ENCODE data around the gene ASCC1.
"Not testable (repeated sequence)": the region's sequence is repeated elsewhere in the genome, so short reads cannot be mapped to it uniquely, and the experiment has no call there.

The ASCC1 gene, protein sequence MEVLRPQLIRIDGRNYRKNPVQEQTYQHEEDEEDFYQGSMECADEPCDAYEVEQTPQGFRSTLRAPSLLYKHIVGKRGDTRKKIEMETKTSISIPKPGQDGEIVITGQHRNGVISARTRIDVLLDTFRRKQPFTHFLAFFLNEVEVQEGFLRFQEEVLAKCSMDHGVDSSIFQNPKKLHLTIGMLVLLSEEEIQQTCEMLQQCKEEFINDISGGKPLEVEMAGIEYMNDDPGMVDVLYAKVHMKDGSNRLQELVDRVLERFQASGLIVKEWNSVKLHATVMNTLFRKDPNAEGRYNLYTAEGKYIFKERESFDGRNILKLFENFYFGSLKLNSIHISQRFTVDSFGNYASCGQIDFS

DNA sequence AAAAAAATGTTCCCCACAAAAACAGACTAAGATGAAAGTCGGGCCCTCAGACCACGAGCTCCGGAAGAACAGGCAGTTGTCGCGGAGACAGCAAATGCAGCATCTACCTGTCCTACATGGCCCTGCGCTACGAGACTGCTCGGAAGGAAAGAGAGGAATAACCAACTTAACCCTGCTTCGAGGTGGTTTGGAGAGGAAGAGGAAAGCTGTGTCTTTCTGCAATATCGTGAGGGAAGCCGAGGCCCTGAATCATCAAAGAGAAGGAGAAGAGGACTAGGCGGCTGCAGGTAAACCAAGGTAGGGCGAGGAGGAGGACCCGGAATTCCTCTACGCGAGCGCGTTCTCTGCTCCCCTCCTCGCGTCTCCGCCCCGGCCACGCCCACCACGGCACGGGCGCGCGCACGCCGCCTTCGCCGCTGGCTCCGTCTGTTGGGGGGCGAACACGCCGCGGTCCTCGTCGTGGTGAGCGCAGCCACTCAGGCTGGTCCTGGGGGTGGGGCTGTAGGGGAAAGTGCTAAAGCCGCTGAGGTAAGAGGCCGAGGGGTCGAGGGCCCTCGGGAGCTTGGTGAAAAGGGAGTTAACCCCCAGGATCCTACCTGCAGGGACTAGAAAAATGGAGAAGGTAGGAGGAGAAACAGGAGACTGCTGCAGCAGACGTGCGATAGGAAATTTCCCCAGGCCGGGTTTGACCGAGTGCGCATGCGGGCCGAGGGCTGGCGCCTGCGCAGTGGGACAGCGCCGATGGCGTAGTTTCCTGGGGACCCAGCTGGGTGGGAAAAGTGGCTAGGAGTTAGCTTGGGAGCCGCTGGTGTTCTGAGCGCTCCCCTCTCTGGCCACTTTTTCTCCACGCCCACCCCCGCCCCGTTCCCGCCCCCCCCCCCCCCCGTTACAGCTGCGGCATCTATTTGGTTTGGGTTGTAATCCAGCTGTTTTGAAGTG is at the start of gene ASCC1, which contains the start of gene ANAPC16:
TSS of gene ASCC1 (minus strand) at position 666 of the 939 bp plus-strand sequence. CDS start 2,978 bp downstream, outside the sequence.
TSS of gene ANAPC16 (plus strand) at position 402 of the 939 bp plus-strand sequence. CDS start 7,903 bp downstream, outside the sequence.
- DNase-seq = peak; percentile 94

DNA sequence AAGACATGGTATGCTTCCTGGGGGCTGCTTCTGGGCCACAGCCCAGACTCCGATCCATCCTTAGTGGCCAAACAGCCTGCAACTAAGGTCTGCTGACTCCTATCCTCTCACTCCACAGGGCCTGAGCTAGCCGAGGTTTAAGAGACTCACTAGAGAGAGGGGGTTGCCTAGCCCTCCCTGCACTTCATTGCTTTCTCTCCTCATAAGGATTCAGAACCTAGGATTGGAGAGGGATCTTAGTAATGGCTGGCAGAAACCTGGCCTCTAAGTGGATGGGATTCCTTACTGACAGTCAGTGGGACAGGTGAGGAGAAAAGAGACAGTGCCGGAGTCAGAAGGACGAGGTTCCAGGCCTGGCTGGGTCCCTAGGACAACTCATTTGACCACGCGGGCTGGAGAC is 49.4 kb upstream of the ASCC1 start:
- DNase-seq = no peak

DNA sequence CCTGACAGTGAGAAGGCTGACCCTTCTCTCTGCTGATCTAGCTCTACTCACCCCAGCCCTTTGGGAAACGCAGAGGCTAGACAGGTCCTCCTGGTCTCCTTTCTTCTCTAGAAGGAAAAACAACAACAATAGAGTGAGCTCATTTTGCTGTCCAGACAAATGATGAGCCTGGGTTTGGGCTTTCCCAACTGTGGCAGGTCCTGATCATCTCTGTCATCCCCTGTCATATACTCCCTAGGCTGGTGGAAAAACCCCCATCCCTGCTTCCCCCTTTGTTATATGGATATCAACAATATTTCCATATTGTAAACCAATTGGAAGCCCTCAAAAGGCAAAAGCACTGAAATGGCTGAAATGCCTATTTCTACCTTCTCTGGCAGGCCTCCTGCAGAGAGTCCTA is 48.5 kb upstream of the ASCC1 start:
- DNase-seq = no peak

DNA sequence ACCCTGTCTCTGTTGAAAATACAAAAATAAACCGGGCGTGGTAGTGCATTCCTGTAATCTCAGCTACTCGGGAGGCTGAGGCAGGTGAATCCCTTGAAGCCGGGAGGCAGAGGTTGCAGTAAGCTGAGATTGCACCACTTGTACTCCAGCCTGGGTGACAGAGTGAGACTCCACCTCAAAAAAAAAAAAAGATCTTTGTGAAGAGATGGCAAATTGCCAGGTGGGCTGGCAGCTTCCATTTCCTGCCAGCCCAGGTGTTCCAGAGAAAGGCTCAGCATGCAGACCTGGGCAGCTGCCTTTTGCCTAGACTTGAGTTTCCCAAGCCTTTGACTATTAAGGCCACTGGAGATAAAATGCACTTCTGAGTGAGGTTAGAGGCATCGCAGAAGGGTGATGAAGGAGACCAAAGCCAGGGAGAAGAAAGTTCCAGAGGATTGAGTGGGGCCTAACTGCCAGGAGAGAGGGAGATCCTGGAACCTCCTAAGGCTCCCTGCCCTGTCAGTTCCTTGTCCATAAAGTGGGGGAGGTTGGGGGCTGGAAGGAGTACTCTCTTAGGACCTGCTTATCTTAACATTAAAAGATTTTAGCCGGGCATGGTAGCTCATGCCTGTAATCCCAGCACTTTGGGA is 47.7 kb upstream of the ASCC1 start:
- DNase-seq = peak; percentile 72

DNA sequence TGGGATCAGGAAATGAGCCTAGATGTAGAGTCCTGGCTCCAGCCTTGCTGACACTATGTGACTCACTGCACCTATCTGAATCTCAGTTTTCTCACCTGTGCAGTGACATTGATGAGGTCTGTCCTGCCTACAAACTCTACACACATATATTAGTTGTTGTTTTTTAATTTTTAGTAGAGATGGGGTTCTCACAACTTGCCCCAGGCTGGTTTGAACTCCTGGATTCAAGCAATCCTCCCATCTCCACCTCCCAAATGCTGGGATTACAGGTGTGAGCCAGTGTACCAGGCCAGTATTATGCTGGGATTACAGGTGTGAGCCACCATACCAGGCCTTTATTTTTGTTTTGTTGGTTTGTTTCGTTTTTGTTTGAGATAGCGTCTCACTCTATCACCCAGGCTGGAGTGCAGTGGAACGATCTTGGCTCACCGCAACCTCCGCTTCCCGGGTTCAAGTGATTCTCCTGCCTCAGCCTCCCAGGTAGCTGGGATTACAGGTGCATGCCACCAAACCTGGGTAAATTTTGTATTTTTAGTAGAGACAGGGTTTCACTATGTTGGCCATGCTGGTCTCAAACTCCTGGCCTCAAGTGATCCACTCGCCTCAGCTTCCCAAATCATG is 45.8 kb upstream of the ASCC1 start:
- DNase-seq = peak; percentile 52

DNA sequence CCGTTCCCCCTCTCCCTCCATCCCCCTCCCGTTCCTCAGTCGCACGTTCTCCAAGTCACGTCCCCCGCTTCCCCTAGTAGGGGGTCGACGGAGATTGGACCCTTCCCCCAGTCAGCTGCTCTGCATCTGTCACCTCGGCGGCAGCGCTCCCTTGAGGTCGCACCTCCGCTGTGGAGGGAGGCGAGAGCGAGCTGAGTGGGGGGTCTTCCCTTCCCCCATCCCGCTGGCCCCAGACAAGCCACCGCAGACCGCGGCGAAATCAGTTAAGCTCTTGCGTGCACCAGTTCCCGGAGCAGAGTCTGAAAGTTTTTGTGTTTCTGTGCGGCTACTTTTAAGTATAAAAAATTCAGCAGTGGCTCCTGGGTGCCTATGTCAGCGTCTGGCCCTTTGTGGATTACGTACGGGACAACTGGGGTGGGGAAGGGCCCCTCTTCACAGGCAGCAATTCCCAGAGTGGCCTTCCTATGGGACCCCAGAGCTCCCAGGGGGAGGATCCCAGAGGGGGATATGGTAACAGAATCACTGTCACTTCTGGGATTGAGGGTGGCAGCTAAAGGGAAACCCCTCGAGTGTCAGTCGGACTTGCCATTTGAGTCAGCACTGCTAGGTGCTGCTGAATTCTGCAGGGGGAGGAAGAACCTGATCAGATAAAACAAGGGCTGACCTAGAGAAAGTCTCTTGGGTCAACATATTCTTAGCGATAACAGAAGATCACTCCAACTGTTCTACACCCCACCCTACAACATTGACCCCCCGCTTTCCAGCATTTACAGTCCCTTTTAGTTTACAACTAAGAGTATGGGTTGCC is 45.1 kb upstream of the ASCC1 start:
- peak; percentile 48 for DNase-seq

DNA sequence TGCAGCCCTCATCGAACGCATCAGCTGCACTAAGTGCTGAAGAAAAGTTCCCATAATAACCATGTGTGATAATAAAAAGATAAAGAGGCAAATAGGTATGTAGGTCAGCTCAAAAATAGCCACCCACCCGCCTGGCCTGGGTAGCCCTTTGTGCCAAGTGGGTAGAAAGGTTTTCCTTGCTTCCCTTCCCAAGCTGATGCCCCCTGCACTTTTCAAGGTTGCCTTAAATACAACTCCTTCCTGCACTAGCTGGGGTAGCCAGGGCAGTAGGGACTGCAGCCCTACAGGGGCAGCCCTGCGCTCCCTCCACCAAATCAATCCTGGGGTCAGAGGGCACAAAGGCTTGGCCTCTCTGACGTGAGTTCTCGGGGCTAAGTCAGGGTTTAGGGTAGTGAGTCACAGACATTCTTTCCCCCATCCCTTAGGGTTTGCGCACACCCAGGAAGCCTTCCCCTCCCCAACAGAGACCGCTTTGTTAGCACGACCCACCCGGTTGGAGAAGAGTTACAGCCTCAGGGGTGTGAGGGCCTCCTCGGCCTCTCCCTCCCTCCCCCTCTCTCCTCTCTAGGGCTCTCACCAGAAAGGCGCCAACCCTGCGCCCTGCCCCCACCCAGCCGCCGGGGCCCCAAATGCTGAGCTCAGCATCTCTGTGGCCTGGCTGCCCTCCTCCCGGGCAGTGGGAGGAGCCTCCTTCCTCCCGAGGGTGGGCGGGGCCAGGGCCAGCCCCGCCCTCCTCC is 44.3 kb upstream of the ASCC1 start:
- peak; percentile 82 for DNase-seq

DNA sequence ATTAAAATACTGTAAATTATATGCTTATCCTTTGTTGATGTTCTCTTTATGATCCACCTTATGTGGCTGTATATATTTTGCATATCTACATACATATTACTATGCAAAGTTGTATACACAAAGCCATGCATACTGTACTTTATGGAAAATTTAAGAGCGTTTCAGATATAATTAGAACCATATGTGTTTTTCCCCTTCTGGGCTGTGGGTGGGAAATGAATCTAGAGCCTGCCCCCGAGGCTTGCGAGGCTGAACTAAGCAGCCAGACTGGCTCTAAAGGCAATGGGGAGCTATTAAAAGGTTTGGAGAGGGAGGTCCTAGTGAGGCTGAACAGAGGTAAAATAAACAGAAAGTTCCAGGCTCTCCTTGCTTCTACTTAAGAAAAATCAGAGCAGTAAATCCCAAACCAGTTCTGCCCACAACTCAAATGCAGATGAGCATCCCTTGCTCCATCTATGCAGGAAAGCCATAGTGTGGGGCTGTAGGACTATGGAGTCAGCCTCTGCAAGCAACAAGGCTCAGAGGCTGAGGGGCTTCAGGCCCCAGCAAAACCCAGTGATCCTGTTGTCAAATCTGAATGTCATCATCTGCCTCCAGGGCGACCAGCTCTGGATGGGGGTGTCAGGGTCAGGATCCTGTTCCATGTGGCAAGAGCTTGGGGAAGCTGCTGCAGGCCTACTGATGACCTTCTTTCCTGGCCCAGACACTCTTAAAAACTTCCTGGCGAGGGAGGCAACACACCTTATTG is 43.6 kb upstream of the ASCC1 start:
- peak; percentile 25 for DNase-seq

DNA sequence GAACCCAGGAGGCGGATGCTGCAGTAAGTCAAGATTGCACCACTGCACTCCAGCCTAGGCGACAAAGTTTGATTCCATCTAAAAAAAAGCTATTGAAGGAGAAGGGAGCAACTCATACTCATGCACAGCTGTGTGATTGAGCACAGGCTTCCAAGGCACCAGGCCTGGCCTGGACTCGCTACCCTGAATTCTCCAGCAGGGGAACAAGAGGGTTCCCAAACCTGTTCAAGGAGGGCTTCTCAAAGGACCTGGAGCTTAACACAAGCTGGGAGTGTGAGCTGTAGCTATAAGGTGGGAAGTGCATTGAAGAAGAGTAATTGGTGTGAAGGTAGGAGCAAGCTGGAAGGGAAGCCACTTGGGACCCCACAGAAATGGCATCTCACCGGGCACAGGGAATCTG is 42.5 kb upstream of the ASCC1 start:
- no peak for DNase-seq

DNA sequence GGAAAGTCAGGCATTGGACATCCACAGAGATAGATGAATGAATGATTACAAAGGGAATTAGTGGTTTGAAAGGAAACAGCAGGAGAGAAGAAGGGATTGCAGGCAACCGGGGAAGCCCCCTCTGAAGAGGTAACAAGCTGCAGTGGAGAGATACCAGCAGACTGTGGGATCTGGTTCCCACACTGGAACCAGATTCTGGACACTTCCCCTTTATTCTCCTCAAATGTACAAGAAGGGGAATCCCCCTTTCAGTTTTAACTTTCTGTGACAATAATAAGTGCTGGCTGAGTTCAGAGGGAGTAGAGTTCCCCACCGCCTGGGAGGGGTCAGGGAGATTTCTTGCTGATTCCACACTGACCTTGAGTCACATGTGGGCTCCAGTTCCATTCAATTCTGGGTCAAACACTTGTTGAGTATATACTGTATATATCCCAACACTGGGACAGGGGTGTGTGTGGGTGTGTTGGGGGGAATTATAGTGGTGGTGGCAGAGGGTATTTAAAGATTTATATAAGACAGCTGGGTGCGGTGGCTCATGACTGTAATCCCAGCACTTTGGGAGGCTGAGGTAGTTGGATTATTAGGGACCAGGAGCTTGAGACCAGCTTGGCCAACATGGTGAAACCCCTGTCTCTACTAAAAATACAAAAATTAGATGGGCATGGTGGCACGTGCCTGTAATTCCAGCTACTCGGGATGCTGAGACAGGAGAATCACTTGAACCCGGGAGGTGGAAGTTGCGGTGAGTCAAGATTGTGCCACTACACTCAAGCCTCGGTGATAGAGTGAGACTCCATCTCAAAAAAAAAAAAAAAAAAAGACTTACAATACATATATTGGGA is 41.2 kb upstream of the ASCC1 start:
- DNase-seq = no peak

DNA sequence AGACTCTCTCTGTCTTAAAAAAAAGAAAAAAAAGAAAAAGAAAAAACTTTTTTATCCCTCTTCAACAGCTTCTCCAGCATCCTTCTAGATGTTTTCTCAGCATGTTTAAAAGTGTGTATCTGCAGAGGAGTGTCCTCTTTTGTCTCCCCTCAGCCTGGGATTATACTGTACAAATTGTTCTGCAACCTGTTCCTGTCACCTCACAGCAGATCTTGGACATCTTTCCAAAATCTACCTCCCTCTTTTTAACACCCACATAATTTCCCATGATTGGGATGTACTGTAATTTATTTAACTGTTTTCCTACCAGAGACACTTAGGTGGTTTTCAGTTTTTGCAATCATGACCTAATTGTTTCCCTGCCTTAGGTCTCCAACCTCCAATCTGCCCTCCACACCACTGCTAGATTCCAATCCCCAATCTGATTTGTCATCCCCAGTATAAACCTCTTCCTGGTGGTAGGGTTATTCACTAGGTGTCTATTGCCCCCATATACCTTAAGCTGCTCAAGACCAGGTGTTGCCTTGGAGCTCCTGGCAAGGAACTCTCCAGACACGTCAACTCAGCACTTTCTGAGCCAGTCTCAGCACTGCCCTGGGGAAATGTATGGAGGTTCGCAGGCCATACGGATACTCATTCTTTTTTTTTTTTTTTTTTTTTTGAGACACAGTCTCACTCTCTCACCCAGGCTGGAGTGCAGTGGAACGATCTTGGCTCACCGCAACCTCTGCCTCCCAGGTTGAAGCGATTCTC is 40.1 kb upstream of the ASCC1 start:
- no peak for DNase-seq

DNA sequence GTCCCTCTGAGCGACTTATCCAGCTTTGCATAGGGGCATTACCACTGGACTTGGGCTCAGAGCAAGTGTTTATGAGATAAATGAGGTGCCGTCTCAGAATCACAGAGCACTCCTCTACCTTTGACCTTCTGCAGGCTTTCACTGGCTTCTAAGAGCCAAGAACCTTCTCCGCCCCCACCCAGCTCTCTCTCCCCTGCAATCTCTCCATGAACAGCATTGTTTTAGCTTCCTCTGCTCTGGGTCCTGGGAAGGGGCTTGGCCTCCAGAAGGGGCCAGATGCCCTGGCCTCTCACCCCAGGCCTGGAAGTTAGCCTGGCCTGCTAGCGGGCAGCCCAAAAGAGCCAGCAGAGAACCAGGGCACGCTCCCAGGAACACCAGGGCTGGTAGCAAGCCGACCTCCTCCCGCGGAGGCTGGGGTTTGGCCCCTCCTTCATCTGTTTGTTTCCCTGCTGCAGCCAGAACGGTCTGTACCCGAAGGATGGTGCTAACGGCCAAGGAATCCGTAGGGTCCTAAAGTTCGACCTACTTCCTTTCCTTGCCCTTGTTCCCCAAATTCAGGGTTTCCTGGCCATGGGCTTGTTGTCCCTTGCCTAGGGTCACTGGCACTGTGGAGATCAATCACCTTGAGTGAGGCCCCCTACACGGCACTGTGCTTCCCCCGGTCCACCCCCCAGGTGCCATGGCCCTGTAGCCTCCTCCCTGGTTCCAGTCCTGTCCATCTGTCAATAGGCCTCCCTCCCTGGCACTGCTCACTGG is 38.9 kb upstream of the ASCC1 start:
- peak; percentile 55 for DNase-seq

DNA sequence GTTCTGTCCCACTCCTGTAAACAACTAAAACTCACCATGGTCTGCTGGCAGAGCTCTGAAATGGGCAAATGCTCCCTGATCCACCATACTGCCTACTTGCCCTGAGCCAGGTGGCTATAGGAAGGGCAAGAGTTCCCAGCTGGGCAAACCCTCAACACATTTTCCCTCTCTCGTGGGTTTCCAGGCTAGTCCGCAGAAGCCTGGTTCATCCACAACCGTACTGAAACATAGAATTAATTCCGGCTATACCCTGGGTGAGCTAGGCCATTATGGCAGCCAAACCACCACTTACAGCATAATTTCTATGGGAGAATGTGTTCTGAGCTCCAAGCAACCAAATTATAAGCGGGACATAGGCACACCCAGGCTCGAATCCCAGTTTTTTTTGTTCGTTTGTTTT is 37.5 kb upstream of the ASCC1 start:
- no peak for DNase-seq

DNA sequence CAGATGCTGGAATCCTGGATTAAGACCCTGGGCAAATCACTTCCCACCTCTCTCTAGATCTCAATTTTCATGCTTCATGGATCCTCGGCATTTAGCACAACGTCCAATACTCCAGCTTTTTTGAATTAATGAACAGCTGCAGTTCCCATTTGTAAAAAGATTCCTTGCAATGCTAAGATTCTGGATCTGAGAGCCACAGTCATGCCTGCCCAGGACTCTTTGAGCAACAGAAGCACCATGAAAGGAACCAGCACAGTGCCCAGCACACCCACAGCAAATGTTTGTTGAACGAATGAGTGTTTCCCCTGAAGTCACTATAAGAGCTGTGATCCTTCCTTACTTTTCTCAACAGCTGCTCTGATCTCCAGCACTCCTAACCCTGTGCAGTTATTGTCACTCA is 36.9 kb upstream of the ASCC1 start:
- DNase-seq = no peak

DNA sequence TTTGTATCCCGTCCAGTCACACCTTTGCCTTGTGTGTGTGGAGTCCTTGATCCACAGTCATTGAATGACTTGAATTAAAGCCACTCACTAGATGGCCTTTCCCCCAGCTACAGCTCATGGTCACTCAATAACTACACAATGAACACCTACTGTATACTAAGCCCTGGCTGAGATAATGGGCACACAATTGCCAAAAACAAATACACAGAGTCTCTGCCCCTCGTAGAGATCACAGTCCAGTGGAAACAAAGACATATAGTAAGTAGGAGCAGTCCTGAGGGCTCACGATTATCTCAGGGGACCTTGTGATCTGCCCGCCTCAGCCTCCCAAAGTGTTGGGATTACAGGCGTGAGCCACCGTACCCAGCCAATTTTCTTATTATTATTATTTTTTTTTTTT is 35.6 kb upstream of the ASCC1 start:
- DNase-seq = no peak

DNA sequence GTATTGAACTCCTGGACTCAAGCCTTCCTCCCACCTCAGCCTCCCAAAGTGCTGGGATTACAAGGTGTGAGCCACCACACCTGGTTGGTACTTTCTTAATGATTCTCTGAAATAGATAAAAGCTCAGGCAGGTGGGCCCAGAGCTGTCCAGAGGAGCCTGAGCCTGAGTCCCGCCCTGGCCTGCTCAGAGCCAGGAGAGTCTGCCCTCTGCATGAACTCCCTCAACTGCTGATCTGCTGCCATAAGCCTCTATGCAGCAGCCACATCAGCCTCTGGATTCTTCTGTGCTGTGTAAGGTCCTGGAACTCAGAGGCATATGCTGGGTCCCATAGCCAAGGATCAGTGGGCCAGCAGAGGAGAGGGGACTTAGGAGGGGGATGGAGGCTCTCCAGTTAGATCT is 34.6 kb upstream of the ASCC1 start:
- DNase-seq = no peak

DNA sequence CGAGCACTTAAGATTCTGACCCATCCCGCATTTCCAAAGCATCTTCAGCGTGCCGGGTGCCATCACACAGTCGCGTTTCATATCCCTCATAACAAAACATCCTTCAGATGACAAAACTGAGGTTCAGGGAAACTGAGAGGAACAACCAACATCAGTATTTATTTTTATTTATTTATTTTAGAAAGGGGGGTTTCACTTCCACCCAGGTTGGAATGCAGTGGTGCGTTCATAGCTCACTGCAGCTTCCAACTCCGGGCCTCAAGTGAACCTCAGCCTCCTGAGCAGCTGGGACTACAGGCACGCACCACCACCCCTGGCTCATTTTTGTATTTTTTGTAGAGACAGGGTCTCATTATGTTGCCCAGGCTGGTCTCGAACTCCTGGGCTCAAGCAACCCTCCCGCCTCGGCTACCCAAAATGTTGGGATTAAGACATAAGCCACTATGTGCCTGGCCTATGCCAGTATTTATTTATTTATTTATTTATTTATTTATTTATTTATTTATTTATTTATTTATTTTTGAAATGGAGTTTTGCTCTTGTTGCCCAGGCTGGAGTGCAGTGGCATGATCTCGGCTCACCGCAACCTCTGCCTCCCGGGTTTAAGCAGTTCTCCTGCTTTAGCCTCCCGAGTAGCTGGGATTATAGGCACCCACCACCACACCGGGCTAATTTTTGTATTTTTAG is 33.2 kb upstream of the ASCC1 start:
- not testable (repeated sequence) for DNase-seq
